MM.1S (cell line): ENCODE results near the gene MED27.

Source experiments
- DNase-seq: peaks from one replicate; pipeline ENCODE4 v3.0.0-alpha.2; 2015
- H2AFZ ChIP-seq: fragments of 300-600 bp; sonication (generic); 2 replicates; pipeline ENCODE4 v1.6.0; 2016; ENCODE audit warnings: antibody characterized with exemption, low read length
- H3F3A ChIP-seq: fragments of 300-600 bp; sonication (generic); 2 replicates; pipeline ENCODE4 v1.6.1; 2016; ENCODE audit warnings: mild to moderate bottlenecking, antibody characterized with exemption, low read length, moderate library complexity, mixed read lengths; ENCODE audit not compliant: insufficient read depth
- H3K27ac ChIP-seq: fragments of 300-600 bp; sonication (generic); 2 replicates; pipeline ENCODE4 v1.5.1; 2016; ENCODE audit warnings: mild to moderate bottlenecking, low read length
- H3K27me3 ChIP-seq: fragments of 300-600 bp; sonication (generic); replicated peaks from 2 replicates; pipeline ENCODE4 v1.6.0; 2016; ENCODE audit warnings: low read length; ENCODE audit not compliant: insufficient read depth
- H3K36me3 ChIP-seq: fragments of 300-600 bp; sonication (generic); replicated peaks from 2 replicates; pipeline ENCODE4 v1.6.1; 2016; ENCODE audit warnings: mild to moderate bottlenecking, low read length, mixed read lengths; ENCODE audit not compliant: insufficient read depth
- H3K4me1 ChIP-seq: fragments of 300-600 bp; sonication (generic); 2 replicates; pipeline ENCODE4 v1.6.1; 2016; ENCODE audit warnings: low read length, mixed read lengths
- H3K4me2 ChIP-seq: fragments of 300-600 bp; sonication (generic); 2 replicates; pipeline ENCODE4 v1.6.0; 2016; ENCODE audit warnings: low read depth, low read length
- H3K4me3 ChIP-seq: fragments of 300-600 bp; sonication (generic); 2 replicates; pipeline ENCODE4 v1.5.1; 2016; ENCODE audit warnings: low read length, mixed read lengths
- H3K79me2 ChIP-seq: fragments of 300-600 bp; sonication (generic); 2 replicates; pipeline ENCODE4 v1.6.1; 2016; ENCODE audit warnings: mixed run types, low read length, mixed read lengths
- H3K9ac ChIP-seq: fragments of 300-600 bp; sonication (generic); 2 replicates; pipeline ENCODE4 v1.6.1; 2016; ENCODE audit warnings: low read length, mixed read lengths
- H3K9me2 ChIP-seq: fragments of 300-600 bp; sonication (generic); replicated peaks from 2 replicates; pipeline ENCODE4 v1.6.1; 2016; ENCODE audit warnings: mild to moderate bottlenecking, low read length, mixed read lengths; ENCODE audit not compliant: insufficient read depth
- H3K9me3 ChIP-seq: fragments of 300-600 bp; sonication (generic); replicated peaks from 2 replicates; pipeline ENCODE4 v1.6.1; 2016; ENCODE audit warnings: mild to moderate bottlenecking, low read length, mixed read lengths; ENCODE audit not compliant: insufficient read depth
- H4K20me1 ChIP-seq: fragments of 300-600 bp; sonication (generic); 2 replicates; pipeline ENCODE4 v1.6.1; 2016; ENCODE audit warnings: mild to moderate bottlenecking, low read length, moderate library complexity, mixed read lengths; ENCODE audit not compliant: insufficient read depth
- EZH2 ChIP-seq: fragments of 300-600 bp; sonication (generic); optimal IDR thresholded peaks from 2 replicates; pipeline ENCODE3; 2017; ENCODE audit warnings: low read depth, mild to moderate bottlenecking, antibody characterized with exemption, low read length, mixed read lengths
- EZH2phosphoT487 ChIP-seq: fragments of 300-600 bp; sonication (generic); IDR thresholded peaks from 2 replicates; pipeline ENCODE4 v1.6.1; 2018; ENCODE audit warnings: antibody characterized with exemption, low read length
- TF ChIP-seq, protein P1 (sequence below): fragments of 300-600 bp; sonication (generic); IDR thresholded peaks from 2 replicates; pipeline ENCODE4 v1.5.1; 2016; ENCODE audit warnings: antibody characterized with exemption, low read length, mixed read lengths

MED27 gene

DNA sequence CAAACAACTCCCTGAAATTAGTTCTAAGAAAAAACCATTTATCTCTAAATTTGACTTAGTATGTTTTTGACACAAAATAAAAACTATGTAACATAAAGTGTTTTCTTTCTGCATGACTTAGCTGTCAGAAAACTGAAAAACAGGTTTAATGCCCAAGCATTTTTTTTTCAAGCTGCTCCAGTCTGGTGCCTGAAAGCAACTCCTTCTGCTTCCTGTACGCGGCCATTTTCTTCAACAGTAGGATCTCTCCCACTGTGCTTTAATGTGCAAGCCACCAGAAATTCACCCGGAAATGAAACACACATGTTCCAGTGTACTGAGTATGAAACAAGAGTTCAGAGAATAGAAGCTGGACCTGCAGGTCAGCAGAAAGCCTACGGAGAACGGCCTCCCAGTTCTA, 161.2 kb downstream of the MED27 start:
- DNase-seq: no peak

DNA sequence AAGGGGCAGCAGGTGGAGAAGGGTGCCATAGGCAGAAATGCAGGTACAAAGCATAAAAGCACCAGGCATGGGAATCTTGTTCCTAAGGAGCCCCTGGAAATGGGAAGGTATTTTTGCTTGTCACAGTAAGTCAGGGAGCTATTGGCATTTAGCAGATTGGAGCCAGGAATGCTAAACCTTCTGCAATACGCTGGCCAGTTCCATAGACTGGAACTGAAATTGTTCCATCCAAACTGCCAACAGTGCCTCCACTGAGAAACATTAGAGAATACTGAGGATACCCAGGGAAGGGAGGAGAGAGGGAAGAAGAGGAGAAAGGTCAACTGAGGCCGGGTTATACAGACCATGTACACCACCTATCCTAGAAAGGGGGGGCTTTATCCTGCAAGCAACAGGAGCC, 162.7 kb downstream of the MED27 start:
- H4K20me1 ChIP-seq: no peaks in the 10 kb centered on the region
- H3K4me3 ChIP-seq: no peak overlapping the region
- no peaks in the 10 kb centered on the region for H3K4me1 ChIP-seq
- H3K79me2 ChIP-seq: no peaks in the 10 kb centered on the region
- no peaks in the 10 kb centered on the region for H3K9me3 ChIP-seq
- no peaks in the 10 kb centered on the region for H3K36me3 ChIP-seq
- H3K9me2 ChIP-seq: no peaks in the 10 kb centered on the region
- no peak overlapping the region for H3K27ac ChIP-seq
- no peaks in the 10 kb centered on the region for H3F3A ChIP-seq
- DNase-seq: no peak
- TF ChIP-seq EZH2phosphoT487: no peak
- no peak for TF ChIP-seq EZH2
- TF ChIP-seq, protein P1, sequence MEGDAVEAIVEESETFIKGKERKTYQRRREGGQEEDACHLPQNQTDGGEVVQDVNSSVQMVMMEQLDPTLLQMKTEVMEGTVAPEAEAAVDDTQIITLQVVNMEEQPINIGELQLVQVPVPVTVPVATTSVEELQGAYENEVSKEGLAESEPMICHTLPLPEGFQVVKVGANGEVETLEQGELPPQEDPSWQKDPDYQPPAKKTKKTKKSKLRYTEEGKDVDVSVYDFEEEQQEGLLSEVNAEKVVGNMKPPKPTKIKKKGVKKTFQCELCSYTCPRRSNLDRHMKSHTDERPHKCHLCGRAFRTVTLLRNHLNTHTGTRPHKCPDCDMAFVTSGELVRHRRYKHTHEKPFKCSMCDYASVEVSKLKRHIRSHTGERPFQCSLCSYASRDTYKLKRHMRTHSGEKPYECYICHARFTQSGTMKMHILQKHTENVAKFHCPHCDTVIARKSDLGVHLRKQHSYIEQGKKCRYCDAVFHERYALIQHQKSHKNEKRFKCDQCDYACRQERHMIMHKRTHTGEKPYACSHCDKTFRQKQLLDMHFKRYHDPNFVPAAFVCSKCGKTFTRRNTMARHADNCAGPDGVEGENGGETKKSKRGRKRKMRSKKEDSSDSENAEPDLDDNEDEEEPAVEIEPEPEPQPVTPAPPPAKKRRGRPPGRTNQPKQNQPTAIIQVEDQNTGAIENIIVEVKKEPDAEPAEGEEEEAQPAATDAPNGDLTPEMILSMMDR: no peak
- no peak overlapping the region for H3K4me2 ChIP-seq
- no peaks in the 10 kb centered on the region for H3K27me3 ChIP-seq
- no peak overlapping the region for H2AFZ ChIP-seq
- no peak overlapping the region for H3K9ac ChIP-seq

More for the DNA sequence above, 161.2 kb downstream of the MED27 start:
- Histone ChIP-seq H3K79me2 (no peaks in the 10 kb centered on the region), H3K27me3 (no peaks in the 10 kb centered on the region), H3K36me3 (no peaks in the 10 kb centered on the region), H3K4me2 (no peak overlapping the region), H3K27ac (no peak overlapping the region), H3K9me2 (no peaks in the 10 kb centered on the region), H2AFZ (no peak overlapping the region), H4K20me1 (no peaks in the 10 kb centered on the region), H3K4me3 (no peak overlapping the region), H3K4me1 (no peaks in the 10 kb centered on the region), H3F3A (no peaks in the 10 kb centered on the region), H3K9ac (no peak overlapping the region), H3K9me3 (no peaks in the 10 kb centered on the region)
- TF ChIP-seq EZH2 (no peak), EZH2phosphoT487 (no peak)
- TF ChIP-seq, protein P1: no peak

DNA sequence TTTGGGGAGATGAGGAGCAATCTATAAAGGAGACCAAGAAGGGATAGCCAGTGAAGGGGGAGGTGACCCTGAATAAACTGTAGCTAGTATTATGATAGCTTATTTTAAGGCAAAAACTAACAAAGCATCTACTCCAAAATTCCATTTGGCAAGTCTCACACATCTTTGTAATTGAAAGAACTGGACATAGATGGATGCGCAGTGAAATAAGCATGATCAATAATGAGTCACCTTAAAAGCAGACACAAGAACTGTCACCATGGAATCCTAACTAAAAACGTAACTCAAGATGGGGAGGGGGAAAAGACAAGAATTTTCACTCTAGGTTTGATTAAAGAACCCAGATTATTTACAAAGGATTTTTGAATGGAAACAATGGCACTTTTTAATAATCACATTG, 164.5 kb downstream of the MED27 start:
- Histone ChIP-seq H3K4me2 (no peak overlapping the region), H3K4me3 (no peak overlapping the region), H3K9me2 (no peaks in the 10 kb centered on the region), H4K20me1 (no peaks in the 10 kb centered on the region), H3K36me3 (no peaks in the 10 kb centered on the region), H3K27ac (no peak overlapping the region), H3K4me1 (no peaks in the 10 kb centered on the region), H3K79me2 (no peaks in the 10 kb centered on the region), H2AFZ (no peak overlapping the region), H3K27me3 (no peaks in the 10 kb centered on the region), H3K9me3 (no peaks in the 10 kb centered on the region), H3F3A (no peaks in the 10 kb centered on the region), H3K9ac (no peak overlapping the region)
- DNase-seq: no peak
- no peak for TF ChIP-seq EZH2
- TF ChIP-seq EZH2phosphoT487: no peak
- TF ChIP-seq, protein P1: no peak
